Thoracic aorta endothelial cell (primary cell): Measurements from ENCODE around the gene TOMM40L. TPM values are rescaled to one million over a fixed set of nuclear protein-coding genes. Genes with fewer than 3 reads are reported as not detected.

Source experiments
- total RNA-seq: library from RNA; depleted of rRNA; stranded (reverse); fragments of >200 nt; gene quantifications from 2 replicates; pipeline ENCODE4 v1.2.3, GENCODE V29; 2012

TOMM40L gene
- total RNA-seq: 12.6 and 14.9 TPM in 2 replicates

DNA sequence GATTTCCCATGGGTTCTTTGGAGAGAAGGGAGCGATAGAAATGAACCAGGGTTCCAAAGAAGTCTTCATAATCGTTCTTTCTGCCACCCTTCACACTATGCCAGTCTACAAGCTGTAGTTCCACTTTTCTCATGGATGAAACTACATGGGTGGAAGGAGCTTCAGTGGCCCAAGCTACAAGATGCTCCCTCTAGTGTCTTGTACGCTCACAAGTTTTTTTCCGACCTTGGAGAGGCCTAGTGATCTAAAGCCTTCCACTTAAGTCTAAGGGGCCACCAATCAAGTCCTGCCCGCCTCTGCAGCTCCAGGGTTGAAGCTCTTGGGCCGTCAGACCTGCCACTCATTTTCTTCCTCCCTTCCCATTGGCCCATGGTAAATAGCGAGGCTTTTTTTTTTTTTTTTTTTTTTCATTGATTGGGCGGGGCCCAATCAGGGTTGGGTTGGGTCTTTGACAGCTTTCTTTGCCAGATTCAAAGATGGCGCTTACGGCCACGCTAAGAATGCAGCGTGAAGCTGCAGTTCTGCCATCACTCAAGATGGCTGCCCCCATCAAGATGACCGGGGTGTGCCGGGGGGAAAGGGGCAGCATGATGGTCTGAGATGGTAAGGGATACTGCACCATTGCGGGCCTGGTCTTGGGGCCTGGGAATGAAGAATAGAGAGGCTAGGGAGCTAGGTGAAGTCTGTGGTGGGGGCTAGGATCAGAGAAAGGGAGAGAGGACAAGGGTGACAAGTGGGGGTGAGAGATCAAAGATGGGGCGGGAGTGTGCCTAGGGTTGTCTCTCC is at the start of gene TOMM40L:
TSS of gene TOMM40L (plus strand) at position 527 of the 786 bp plus-strand sequence. CDS start 430 bp downstream, outside the sequence.

DNA sequence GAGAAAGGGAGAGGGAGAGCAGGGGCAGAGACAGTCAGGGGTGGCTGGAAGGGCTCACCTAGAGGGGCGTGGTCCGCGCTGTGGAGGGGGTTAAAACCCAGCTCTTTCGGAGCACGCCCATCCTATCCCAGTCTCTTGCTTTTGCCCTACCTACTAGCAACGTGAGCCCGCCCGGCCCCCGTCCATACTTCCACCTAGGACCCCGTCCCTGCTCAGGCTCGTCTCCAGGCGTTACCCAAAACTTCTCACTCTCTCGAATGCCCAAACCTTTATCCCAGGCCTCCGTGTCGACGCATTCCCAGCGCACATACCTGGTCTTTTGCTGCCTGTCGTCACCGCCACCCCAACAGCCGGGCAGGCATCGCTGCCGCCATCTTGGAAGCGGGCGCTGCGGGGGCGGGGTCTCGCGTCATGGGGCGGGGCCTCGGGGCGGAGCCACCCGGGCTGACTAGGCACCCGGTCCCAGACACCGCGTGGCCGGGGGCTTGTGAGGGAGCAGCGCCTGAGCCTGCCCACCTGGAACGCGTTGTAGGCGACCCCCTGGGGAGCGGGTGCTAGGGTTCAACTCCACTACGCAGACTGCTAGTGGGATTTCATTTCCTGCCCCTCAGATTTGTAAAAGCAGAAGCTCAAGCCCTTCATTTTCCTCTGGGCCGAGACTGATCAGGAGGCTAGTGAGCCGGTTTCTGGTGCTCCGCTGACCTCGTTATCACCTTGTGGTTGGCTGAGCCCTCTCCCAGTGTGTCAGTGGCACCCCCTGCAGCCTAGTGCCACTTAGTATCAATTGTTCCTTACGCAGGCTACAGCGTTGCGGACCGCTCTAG is 48.5 kb upstream of the TOMM40L start, which contains the start of gene B4GALT3:
TSS of gene B4GALT3 (minus strand) at position 396 of the 824 bp plus-strand sequence. CDS start 1,447 bp downstream, outside the sequence.

DNA sequence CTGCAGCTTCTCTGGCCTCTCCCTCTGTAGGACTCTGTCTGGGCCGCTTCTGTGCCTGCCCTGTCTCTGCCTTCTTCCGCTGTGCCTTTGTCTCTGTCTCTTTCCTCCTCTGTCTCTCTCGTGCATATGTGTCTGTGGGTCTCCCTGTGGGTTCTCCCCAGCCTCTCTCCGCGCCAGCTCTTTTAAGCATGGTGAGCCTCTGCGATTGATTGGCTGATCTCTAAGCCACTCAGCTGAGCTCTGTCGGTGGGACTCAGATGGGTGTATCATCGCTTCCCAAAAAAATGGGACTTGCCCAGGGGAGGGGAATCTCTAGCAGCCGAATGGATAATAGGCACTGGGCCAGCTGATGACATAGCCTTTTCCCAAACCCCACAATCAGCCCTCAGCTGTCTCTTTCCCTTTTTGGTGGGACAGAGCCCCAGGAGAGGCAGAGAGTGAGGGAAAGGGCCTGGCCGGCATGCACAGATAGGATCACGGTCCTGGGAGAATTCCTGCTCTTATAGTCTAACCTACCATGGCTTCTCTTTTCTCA is 26.9 kb upstream of the TOMM40L start, which contains the start of gene ADAMTS4:
TSS of gene ADAMTS4 (minus strand) at position 158 of the 535 bp plus-strand sequence. CDS start 427 bp downstream, outside the sequence.

DNA sequence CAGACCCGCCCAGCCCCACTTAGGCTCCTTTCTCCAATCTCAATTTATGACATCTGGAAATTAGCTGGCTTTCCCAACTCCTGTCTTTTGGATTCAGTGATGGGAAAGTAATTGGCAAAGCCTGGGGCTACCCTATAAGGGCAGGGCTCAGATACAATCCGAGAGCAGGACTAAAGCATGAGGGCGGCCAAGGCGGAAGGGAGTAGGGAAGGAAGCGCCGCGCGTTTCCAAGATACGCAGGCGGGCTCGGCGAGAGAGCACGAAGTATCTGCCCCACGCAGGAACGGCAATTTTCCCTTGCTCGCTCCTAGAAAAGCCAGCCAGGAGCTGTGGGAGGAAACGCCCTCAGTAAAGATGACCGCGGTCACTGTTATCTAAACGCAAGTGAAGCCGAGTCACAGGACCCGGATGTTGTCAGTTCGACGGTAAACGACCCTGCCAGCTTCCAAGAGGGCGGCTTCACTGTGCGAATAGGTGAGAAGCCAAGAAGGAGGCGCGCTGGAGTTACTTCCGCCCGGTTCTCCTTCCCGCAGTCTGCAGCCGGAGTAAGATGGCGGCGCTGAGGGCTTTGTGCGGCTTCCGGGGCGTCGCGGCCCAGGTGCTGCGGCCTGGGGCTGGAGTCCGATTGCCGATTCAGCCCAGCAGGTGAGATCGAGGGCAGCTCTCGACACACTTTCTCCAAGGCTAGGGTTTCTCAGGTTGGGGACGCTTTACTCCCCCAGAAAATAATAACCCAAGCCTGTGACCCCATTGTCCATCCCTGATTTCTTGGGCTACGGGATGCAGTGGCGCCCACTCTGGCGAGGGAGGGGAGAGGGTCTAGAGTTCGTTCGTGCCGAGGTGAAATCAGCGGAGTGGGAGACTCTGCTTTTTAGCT is 23.8 kb upstream of the TOMM40L start, which contains the start of gene NDUFS2:
TSS of gene NDUFS2 (plus strand) at position 532 of the 877 bp plus-strand sequence. CDS start at position 551, 19 bp downstream.

DNA sequence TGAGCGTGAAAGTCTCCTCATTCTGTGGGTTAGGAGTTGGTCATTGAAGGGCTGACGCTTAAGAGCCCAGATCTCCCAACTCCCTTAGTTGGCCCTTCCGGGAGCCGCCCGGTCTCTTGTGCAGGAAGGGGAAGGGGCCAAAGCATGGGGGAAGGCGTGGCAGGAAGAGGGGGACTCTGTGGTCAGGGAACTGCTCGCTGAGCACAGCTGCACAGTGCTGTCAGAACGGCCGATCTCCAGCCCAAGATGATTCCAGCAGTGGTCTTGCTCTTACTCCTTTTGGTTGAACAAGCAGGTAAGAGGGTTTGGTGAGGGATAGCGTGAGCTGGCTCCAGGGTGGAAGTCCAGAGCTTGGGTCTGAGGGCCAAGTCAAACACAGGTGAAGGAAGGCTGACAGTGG is 10.8 kb upstream of the TOMM40L start, which contains the start of gene FCER1G:
TSS of gene FCER1G (plus strand) at position 220 of the 400 bp plus-strand sequence. CDS start at position 247, 27 bp downstream.

DNA sequence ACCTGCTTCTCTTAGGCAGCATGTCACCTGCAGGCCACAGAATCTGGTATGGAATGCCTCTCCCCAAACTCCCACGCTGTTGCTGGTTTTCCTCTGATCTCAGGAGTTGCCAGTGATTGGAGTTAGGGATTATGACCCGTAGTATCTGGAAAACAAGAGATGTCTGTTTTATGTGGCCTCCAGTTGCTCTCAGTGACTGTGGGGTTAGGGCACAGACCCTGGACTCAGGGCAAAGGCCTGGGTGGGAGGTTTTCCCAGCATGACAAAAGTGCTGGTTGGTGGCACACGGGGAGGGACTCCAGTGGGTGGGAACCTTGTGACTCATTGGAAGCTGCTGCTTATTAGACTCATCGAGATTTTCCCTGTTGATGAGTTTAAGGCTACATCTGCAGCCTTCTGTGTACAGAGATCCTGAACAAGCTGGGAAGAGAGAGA is 12.2 kb downstream of the TOMM40L start, which contains the start of gene NR1I3:
TSS of gene NR1I3 (minus strand) at position 165 of the 435 bp plus-strand sequence. CDS start 1,638 bp downstream, outside the sequence.

DNA sequence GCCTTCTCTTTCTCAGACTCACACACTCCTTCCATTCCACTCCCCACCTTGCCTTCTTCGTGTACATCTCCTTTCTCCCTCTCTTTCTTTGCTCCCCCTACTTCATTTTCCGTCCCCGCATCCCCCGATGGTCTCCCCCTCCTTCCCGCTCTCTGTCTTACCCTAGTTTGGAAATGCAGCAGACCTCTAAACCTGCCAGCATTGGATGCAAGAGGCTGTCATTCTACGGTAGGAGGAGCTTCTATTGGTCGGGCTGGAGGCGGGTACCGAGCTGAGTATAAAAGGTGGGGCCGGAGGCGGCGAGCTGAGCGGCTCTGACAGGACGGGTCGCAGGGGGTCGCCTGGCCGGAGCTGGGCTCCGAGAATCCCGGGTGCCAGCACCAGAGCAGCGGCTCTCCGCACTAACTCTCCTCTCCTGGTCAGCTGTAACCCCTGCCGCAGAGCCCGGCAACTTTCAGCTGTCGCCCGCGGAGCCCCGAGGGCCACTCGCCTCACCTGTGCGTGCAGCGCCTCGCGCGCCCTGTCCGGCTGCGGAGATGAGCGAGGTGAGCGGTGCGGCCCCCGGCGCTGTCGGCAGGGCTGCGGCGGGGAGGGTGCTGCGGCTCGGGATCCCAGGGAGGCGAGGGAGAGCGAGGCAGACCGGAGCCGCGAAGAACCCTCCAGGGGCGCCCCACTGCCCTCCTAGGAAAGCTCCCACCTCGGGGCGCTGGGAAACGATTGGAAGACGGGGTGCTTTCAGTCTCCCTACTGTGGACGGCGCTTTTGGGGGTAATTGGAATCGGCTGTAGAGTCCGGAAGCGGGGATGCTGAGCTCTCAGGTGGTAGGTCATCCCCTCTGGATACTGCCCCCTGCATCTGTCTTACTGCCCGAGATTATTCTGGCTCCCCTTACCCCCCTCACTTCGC is 32.8 kb downstream of the TOMM40L start, which contains the start of gene PCP4L1:
TSS of gene PCP4L1 (plus strand) at position 307 of the 906 bp plus-strand sequence. CDS start at position 537, 230 bp downstream.

Other genes with a start within 250 kb of the TOMM40L start
- gene F11R, start 204.9 kb upstream of the TOMM40L start, total RNA-seq: 110 and 113 TPM in 2 replicates
- gene TSTD1, start 187.1 kb upstream of the TOMM40L start, total RNA-seq: 7.4 and 50.5 TPM in 2 replicates
- 53.0 and 54.7 TPM in 2 replicates for gene USF1, start 180.1 kb upstream of the TOMM40L start, total RNA-seq
- not detected in 2 replicates for gene ARHGAP30, start 156.2 kb upstream of the TOMM40L start, total RNA-seq
- 0.14 and 0.40 TPM in 2 replicates for gene NECTIN4, start 136.5 kb upstream of the TOMM40L start, total RNA-seq
- 0.79 and 0.80 TPM in 2 replicates for gene KLHDC9, start 127.7 kb upstream of the TOMM40L start, total RNA-seq
- gene PFDN2, start 108.0 kb upstream of the TOMM40L start, total RNA-seq: 54.3 and 55.2 TPM in 2 replicates
- gene NIT1, start 108.0 kb upstream of the TOMM40L start, total RNA-seq: 17.6 and 18.9 TPM in 2 replicates
- 28.6 and 31.4 TPM in 2 replicates for gene DEDD, start 93.4 kb upstream of the TOMM40L start, total RNA-seq
- 95.0 and 102 TPM in 2 replicates for gene UFC1, start 72.1 kb upstream of the TOMM40L start, total RNA-seq
- gene USP21, start 66.6 kb upstream of the TOMM40L start, total RNA-seq: 8.1 and 9.5 TPM in 2 replicates
- gene PPOX, start 59.6 kb upstream of the TOMM40L start, total RNA-seq: 11.6 and 16.4 TPM in 2 replicates
- 25.7 and 31.5 TPM in 2 replicates for gene B4GALT3, start 48.6 kb upstream of the TOMM40L start, total RNA-seq
- gene ADAMTS4, start 27.0 kb upstream of the TOMM40L start, total RNA-seq: 35.9 and 90.2 TPM in 2 replicates
- gene NDUFS2, start 23.7 kb upstream of the TOMM40L start, total RNA-seq: 109 and 111 TPM in 2 replicates
- not detected in 2 replicates for gene FCER1G, start 10.8 kb upstream of the TOMM40L start, total RNA-seq
- gene APOA2, start 2.4 kb upstream of the TOMM40L start, total RNA-seq: not detected in 2 replicates
- not detected in 2 replicates for gene NR1I3, start 12.1 kb downstream of the TOMM40L start, total RNA-seq
- not detected in 2 replicates for gene PCP4L1, start 32.7 kb downstream of the TOMM40L start, total RNA-seq
- gene MPZ, start 83.9 kb downstream of the TOMM40L start, total RNA-seq: 1.2 and 1.3 TPM in 2 replicates
- gene SDHC, start 88.3 kb downstream of the TOMM40L start, total RNA-seq: 33.9 and 45.9 TPM in 2 replicates
- not detected in 2 replicates for gene CFAP126, start 141.8 kb downstream of the TOMM40L start, total RNA-seq